DOHH2 (cell line): ENCODE measurements around the gene BCOR.

Source experiments
- CTCF ChIP-seq: fragments of 200-600 bp; sonication (generic); IDR thresholded peaks from one replicate; pipeline ENCODE4 v1.5.1; 2014; ENCODE audit warnings: antibody characterized with exemption, mild to moderate bottlenecking, low read depth, low read length; ENCODE audit not compliant: poor library complexity, severe bottlenecking
- EZH2phosphoT487 ChIP-seq: fragments of 200-600 bp; sonication (generic); IDR thresholded peaks from 2 replicates; pipeline ENCODE4 v1.6.1; 2017; ENCODE audit warnings: borderline replicate concordance, mild to moderate bottlenecking, antibody characterized with exemption, low read length, moderate library complexity, mixed read lengths

DNA sequence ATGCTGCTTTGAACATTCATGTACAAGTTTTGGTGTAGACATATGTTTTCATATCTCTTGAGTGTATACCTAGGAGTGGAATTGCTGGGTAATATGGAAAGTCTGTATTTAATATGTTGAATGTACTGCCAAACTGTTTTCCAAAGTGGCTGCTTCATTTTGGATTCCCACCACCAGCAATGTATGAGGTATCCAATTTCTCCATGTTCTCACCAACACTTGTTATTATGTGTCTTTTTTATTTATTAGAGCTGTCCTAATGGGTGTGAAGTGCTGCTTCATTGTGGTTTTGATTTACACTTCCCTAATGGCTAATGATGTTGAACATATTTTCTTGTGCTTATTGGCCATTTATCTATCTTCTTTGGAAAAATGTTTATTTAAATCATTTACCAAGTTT is 60.4 kb downstream of the BCOR start:
- TF ChIP-seq CTCF (no peak), EZH2phosphoT487 (no peak)
